GM18511 (cell line): ENCODE measurements around the gene HTN3.
"Not testable (repeated sequence)": the region's sequence is repeated elsewhere in the genome, so short reads cannot be mapped to it uniquely, and the experiment has no call there.

Experiments used
- ATAC-seq: cut with Tn5 transposase; IDR thresholded peaks from one replicate; pipeline ENCODE4 v1.9.1; 2021; ENCODE audit warnings: mild to moderate bottlenecking, moderate library complexity; ENCODE audit not compliant: unreplicated experiment

Gene HTN3

GRCh38 chr4:70028159-70028558, at the start of gene HTN3:
Gene HTN3 (plus strand): TSS chr4:70028459. CDS start chr4:70030741, 2,282 bp downstream.
- not testable (repeated sequence) for ATAC-seq

GRCh38 chr4:69984030-69984443, 44.2 kb upstream of the HTN3 start:
- ATAC-seq, result peak; percentile 45

- no peak for ATAC-seq
These were observed 41.6 kb upstream of the HTN3 start for GRCh38 chr4:69986663-69987062.

GRCh38 chr4:69991016-69991415, 37.2 kb upstream of the HTN3 start:
- ATAC-seq, result no peak

- no peak for ATAC-seq
These were observed 33.5 kb upstream of the HTN3 start for GRCh38 chr4:69994782-69995181.

GRCh38 chr4:69995526-69996016, 32.7 kb upstream of the HTN3 start, which contains the start of gene STATH:
Gene STATH (plus strand): TSS chr4:69995966. CDS start chr4:69998438, 2,472 bp downstream.
- no peak for ATAC-seq

GRCh38 chr4:69999420-69999819, 28.8 kb upstream of the HTN3 start:
- no peak for ATAC-seq

GRCh38 chr4:70000711-70001110, 27.5 kb upstream of the HTN3 start:
- ATAC-seq, result no peak

- no peak for ATAC-seq
These were observed 25.8 kb upstream of the HTN3 start for GRCh38 chr4:70002507-70002906.

GRCh38 chr4:70008771-70009170, 19.5 kb upstream of the HTN3 start:
- ATAC-seq, result no peak

GRCh38 chr4:70019006-70019405, 9.3 kb upstream of the HTN3 start:
- ATAC-seq, result not testable (repeated sequence)

GRCh38 chr4:70023218-70023617, 5.0 kb upstream of the HTN3 start:
- ATAC-seq, result no peak

- no peak for ATAC-seq
These were observed 1.2 kb upstream of the HTN3 start for GRCh38 chr4:70027011-70027410.

GRCh38 chr4:70037559-70037958, 9.3 kb downstream of the HTN3 start:
- not testable (repeated sequence) for ATAC-seq

- not testable (repeated sequence) for ATAC-seq
These were observed 11.7 kb downstream of the HTN3 start for GRCh38 chr4:70039928-70040327.

GRCh38 chr4:70041652-70042286, 13.5 kb downstream of the HTN3 start:
- ATAC-seq, result no peak

GRCh38 chr4:70050138-70050537, 21.9 kb downstream of the HTN3 start, which contains the start of gene HTN1:
Gene HTN1 (plus strand): TSS chr4:70050438. CDS start chr4:70053077, 2,639 bp downstream.
- not testable (repeated sequence) for ATAC-seq

GRCh38 chr4:70056534-70056933, 28.3 kb downstream of the HTN3 start:
- ATAC-seq, result not testable (repeated sequence)

GRCh38 chr4:70057651-70058050, 29.4 kb downstream of the HTN3 start:
- ATAC-seq, result no peak

- no peak for ATAC-seq
These were observed 30.9 kb downstream of the HTN3 start for GRCh38 chr4:70059149-70059548.

- peak; percentile 87 for ATAC-seq
These were observed 33.7 kb downstream of the HTN3 start for GRCh38 chr4:70062000-70062399.

GRCh38 chr4:70080205-70080604, 51.9 kb downstream of the HTN3 start:
- no peak for ATAC-seq
